ENCODE measurements around the gene MGAT5.

The MGAT5 gene

GRCh38 chr2:134489732-134490384 lies 236.0 kb downstream of the MGAT5 start:
- no peak for DNase-seq

- no peak for DNase-seq
Observed at GRCh38 chr2:134490559-134490958, 236.7 kb downstream of the MGAT5 start.

- no peak for DNase-seq
Observed at GRCh38 chr2:134491022-134491421, 237.2 kb downstream of the MGAT5 start.

- no peak for DNase-seq
Observed at GRCh38 chr2:134491771-134492441, 238.0 kb downstream of the MGAT5 start.

GRCh38 chr2:134493797-134494196 lies 239.9 kb downstream of the MGAT5 start:
- no peak for DNase-seq

GRCh38 chr2:134498654-134499053 lies 244.8 kb downstream of the MGAT5 start:
- no peak for DNase-seq

GRCh38 chr2:134499307-134499926 lies 245.5 kb downstream of the MGAT5 start:
- no peak for DNase-seq

GRCh38 chr2:134500211-134500935 lies 246.5 kb downstream of the MGAT5 start:
- DNase-seq = no peak

- no peak for DNase-seq
Observed at GRCh38 chr2:134501476-134502091, 247.7 kb downstream of the MGAT5 start.

- DNase-seq = no peak
Observed at GRCh38 chr2:134502104-134502503, 248.2 kb downstream of the MGAT5 start.

Measured in cortex of kidney (tissue), 1 donor.